ENCODE results near the gene MAP3K4. TPM values are rescaled to one million over a fixed set of nuclear protein-coding genes. Genes with fewer than 3 reads are reported as not detected.

The MAP3K4 gene
- total and polyA plus RNA-seq, 2 of the 4 experiments (the other 2 are of a cell fraction): 11.5 to 20.4 TPM

DNA sequence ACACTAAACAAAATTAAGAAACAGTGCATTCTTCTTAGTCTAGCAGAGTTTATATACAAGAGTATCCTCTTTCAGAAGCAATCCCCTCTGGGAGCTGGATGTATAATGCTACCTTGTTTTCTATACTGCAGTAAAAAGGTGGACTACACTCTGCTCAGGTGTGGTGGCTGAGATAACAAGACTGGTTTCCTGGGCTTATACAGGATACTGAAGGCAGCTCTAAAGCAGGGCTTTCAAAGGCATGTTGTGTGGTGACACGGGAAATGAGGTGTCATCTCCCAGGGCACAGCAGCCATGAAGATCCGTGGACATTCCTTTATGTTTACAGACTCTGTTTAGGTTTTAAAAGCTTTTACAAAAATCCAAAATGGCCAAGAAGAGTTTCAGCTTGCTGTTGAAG, 136.7 kb downstream of the MAP3K4 start:
- no CpG with 5 or more reads among the region's 2 CpGs for WGBS, 2 experiments (ENCODE audit: extremely low coverage in 2 of 2, insufficient read length in 1 of 2)

More for the DNA sequence above, 136.7 kb downstream of the MAP3K4 start:
- no peak overlapping the region for H3K9ac ChIP-seq (ENCODE audit: low read depth, low read length)
- no peak overlapping the region for H3K23ac ChIP-seq (ENCODE audit: low read depth, low read length)
- no peak overlapping the region for H3K27ac ChIP-seq (ENCODE audit: insufficient read depth, low read length)
- in situ Hi-C loops (cut with MboI; ENCODE audit: low sequenced_read_pairs): no loop called here
- H2BK15ac ChIP-seq (ENCODE audit: low read depth, low read length): no peak overlapping the region
- no TSS peak for BruUV-seq (replicated peaks)
- H2BK20ac ChIP-seq (ENCODE audit: low read depth, low read length): no peak overlapping the region
- no peak for TF ChIP-seq MAZ (IDR thresholded peaks at IDR 0.05; ENCODE audit: borderline replicate concordance, low read depth, low read length)
- TF ChIP-seq RAD21 (IDR thresholded peaks at IDR 0.05; ENCODE audit: low read length): no peak
- H3K18ac ChIP-seq (ENCODE audit: low read depth, low read length): no peak overlapping the region
- no peak overlapping the region for H3K4me2 ChIP-seq (ENCODE audit: low read depth, low read length)
- H3K36me3 ChIP-seq (ENCODE audit: control insufficient read depth, insufficient read depth, low read length): peaks cover 5% of the 10 kb centered on the region
- no peak overlapping the region for H4K5ac ChIP-seq (ENCODE audit: low read depth, low read length)
- H3K9me3 ChIP-seq (ENCODE audit: control insufficient read depth, insufficient read depth, low read length): no peaks in the 10 kb centered on the region
- H3K14ac ChIP-seq (replicated peaks; ENCODE audit: low read depth, low read length): peak overlapping the region; percentile 60; the same call in 1 of the 2 replicates
- no peak overlapping the region for H2AFZ ChIP-seq (replicated peaks; ENCODE audit: low read length, poor library complexity)
- ATAC-seq (ENCODE audit: low read depth) (peak; percentile 37), DNase-seq (no peak)
- peaks cover 4% of the 10 kb centered on the region; the same call in 1 of the 2 replicates for H3K4me1 ChIP-seq (ENCODE audit: control insufficient read depth, insufficient read depth, low read length)
- no peak overlapping the region for H3K56ac ChIP-seq (ENCODE audit: extremely low read depth, insufficient read depth, low read length)
- peaks cover 2% of the 10 kb centered on the region for H3K9me1 ChIP-seq (ENCODE audit: insufficient read depth, low read length)
- no peak overlapping the region for H4K8ac ChIP-seq (ENCODE audit: low read depth in 2 of 2, low read length in 2 of 2)
- no peaks in the 10 kb centered on the region for H4K20me1 ChIP-seq (ENCODE audit: insufficient read depth, low read length)
- no peak overlapping the region for H4K91ac ChIP-seq (ENCODE audit: insufficient read depth, low read depth, low read length)
- H3K27me3 ChIP-seq (ENCODE audit: control insufficient read depth, insufficient read depth, low read length): no peaks in the 10 kb centered on the region
- no peak overlapping the region for H3K4me3 ChIP-seq (ENCODE audit: insufficient read depth, low read depth, low read length)
- no peak overlapping the region for H2AK5ac ChIP-seq (ENCODE audit: low read depth, low read length)
- intact Hi-C loops (cut with micrococcal nuclease): no loop called here
- dilution Hi-C loops (cut with HindIII; ENCODE audit: low sequenced_read_pairs, unreplicated experiment): no loop called here
- no peaks in the 10 kb centered on the region; a peak in 1 of 4 replicates for H3K79me1 ChIP-seq (ENCODE audit: low read depth in 1 of 2, low read length in 2 of 2)
- CTCF ChIA-PET: interaction anchor here (1.0 kb wide), 1 partner anchor 11 kb away, joined by 3 read pairs; no protein-coding TSS in a partner anchor
- H2BK120ac ChIP-seq (ENCODE audit: low read depth, low read length): no peak overlapping the region
- POLR2A ChIA-PET (ENCODE audit: unreplicated experiment): no interaction called here
- no peak overlapping the region for H2AK9ac ChIP-seq (replicated peaks; ENCODE audit: low read depth, low read length, poor library complexity)
- peak overlapping the region; percentile 58; the same call in 1 of the 2 replicates for H3K4ac ChIP-seq (ENCODE audit: low read depth, low read length)
- H2BK5ac ChIP-seq (ENCODE audit: low read depth, low read length, poor library complexity, severe bottlenecking): peak overlapping the region; percentile 15
